A549 treated with GW870086 at 1 μM for 4 hours (cell line): ENCODE measurements around the gene TEX38. TPM values are rescaled to one million over a fixed set of nuclear protein-coding genes. Genes with fewer than 3 reads are reported as not detected.

Source experiments
- total RNA-seq: library from RNA; stranded (reverse); fragments of 200-300 nt; extraction: Qiagen RNA extraction; gene quantifications from 5 replicates; pipeline ENCODE4 v1.2.3, GENCODE V29; 2022; ENCODE audit warnings: low read depth

TEX38 gene
- total RNA-seq: not detected in 5 replicates

GRCh38 chr1:46671554-46671953 lies at the start of gene TEX38:
Gene TEX38, plus strand, starts transcription at chr1:46671854. Its CDS starts 81 bp downstream, at chr1:46671935.

GRCh38 chr1:46667782-46668760 lies 3.6 kb upstream of the TEX38 start, which contains the start of gene ATPAF1:
Gene ATPAF1, minus strand, starts transcription at chr1:46668364. Its CDS starts 42 bp downstream, at chr1:46668322.

GRCh38 chr1:46718727-46719622 lies 47.3 kb downstream of the TEX38 start, which contains the start of gene EFCAB14:
Gene EFCAB14, minus strand, starts transcription at chr1:46719114. Its CDS starts 1,027 bp downstream, at chr1:46718087.

Other genes starting within 250 kb of the TEX38 start
- gene DMBX1, start 182.0 kb upstream of the TEX38 start, total RNA-seq: 0.70 to 1.2 TPM (median 1.1 TPM) in 5 replicates
- not detected in 5 replicates for gene KNCN, start 120.2 kb upstream of the TEX38 start, total RNA-seq
- 16.8 to 19.7 TPM (median 18.6 TPM) in 5 replicates for gene MKNK1, start 67.6 kb upstream of the TEX38 start, total RNA-seq
- 3.9 to 4.7 TPM (median 4.5 TPM) in 5 replicates for gene MOB3C, start 55.0 kb upstream of the TEX38 start, total RNA-seq
- 33.8 to 36.1 TPM (median 35.8 TPM) in 5 replicates for gene ATPAF1, start 3.5 kb upstream of the TEX38 start, total RNA-seq
- 20.8 to 29.6 TPM (median 28.4 TPM) in 5 replicates for gene EFCAB14, start 47.3 kb downstream of the TEX38 start, total RNA-seq
- not detected in 5 replicates for gene CYP4B1, start 127.2 kb downstream of the TEX38 start, total RNA-seq